CD4-positive, alpha-beta T cell treated with Interferon gamma for 1 hour (primary cell): ENCODE measurements around the gene PRDM4.

Experiments used
- DNase-seq: peaks from one replicate; pipeline ENCODE4 v3.0.0-alpha.2; 2020

The PRDM4 gene

GRCh38 chr12:107684029-107684795 lies 76.7 kb downstream of the PRDM4 start:
- no peak for DNase-seq
